NOMO-1 treated with DMSO at 0.1 percent for 48 hours (cell line): ENCODE data around the gene SERPIND1.
"Not testable (repeated sequence)": the region's sequence is repeated elsewhere in the genome, so short reads cannot be mapped to it uniquely, and the experiment has no call there.

Source experiments
- DNase-seq: peaks from one replicate; lab custom pipeline; 2025; ENCODE audit not compliant: unreplicated experiment; lab: John Stamatoyannopoulos, UW

Gene SERPIND1

GRCh38 chr22:20811971-20812660 lies 38.2 kb downstream of the SERPIND1 start:
- DNase-seq: no peak

DNA sequence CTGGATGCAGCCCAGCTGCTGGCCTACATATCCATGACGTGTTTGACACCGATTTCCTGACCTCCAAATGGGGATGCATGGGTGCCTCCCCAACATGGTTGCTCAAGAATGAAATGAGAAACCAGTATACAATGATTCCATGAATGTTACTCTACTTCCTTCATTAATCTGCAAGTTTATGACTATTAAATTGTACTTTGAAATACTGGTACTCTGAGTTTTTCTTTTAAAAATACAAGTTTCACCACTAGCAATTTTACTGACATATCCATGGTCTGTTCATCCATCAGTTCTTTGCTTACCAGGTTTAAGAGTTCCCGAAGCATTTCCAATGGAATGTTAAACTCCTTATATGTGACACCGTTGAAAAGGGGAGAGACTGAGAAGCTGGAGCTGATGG lies 39.1 kb downstream of the SERPIND1 start:
- no peak for DNase-seq

- DNase-seq: no peak
Measured at GRCh38 chr22:20814221-20814808, 40.4 kb downstream of the SERPIND1 start.

GRCh38 chr22:20815477-20816050 lies 41.7 kb downstream of the SERPIND1 start:
- no peak for DNase-seq

GRCh38 chr22:20816559-20816958 lies 42.6 kb downstream of the SERPIND1 start:
- no peak for DNase-seq

DNA sequence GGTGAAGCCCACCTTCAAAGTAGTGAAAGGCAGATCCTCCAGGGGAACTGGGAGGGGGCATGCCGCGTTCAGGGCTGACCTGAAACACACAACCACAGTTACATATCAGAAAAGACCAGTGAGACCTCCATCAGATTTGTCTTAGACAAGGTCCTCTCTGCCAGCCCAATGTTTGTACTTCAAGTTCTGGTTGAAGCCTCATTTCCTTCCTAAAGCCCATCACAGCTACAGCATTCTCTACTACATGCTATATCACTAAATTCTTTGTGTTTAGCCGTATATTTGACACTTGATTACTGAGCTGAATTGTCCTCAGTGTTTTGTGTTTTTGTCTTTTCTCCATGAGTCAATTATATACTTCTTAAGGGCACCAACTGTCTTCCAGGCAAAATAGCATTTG lies 44.6 kb downstream of the SERPIND1 start:
- DNase-seq: no peak

DNA sequence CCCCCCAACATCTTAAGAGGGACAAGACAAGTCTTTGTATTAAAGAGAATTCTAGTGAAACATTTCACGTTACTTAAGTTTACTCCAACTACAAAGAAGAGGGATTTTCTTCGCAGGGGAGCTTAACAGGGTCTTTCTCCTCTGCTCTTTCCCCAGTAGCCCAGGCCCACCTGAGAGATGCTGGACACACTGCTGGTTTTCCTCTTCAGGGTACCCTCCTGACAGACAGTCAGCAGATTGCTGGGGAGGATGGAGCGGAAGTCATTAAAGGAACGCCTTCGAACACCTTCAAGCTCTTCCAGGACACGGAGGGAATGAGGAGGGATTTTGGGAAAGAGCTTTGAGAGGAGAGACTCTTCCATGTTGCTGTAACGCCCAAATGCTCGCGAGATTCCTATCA lies 45.6 kb downstream of the SERPIND1 start:
- no peak for DNase-seq

DNA sequence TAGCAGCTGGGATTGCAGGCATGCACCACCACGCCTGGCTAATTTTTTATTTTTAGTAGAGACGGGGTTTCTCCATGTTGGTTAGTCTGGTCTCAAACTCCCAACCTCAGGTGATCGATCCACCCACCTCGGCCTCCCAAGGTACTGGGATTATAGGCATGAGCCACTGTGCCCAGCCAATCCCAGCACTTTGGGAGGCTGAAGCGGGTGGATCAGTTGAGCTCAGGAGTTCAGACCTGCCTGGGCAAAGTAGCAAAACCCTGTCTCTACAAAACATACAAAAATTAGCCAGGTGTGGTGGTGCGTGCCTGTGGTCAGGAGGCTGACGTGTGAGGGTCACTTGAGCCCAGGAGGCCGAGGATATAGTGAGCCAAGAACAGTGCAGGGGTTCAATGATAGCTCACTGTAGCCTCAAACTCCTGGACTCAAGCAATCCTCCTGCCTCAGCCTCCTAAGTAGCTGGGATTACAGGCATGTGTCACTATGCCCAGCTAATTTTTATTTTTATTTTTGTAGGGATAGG lies 47.9 kb downstream of the SERPIND1 start:
- DNase-seq: not testable (repeated sequence)

- DNase-seq: no peak
Measured at GRCh38 chr22:20822240-20822639, 48.3 kb downstream of the SERPIND1 start.

GRCh38 chr22:20823264-20823663 lies 49.4 kb downstream of the SERPIND1 start:
- no peak for DNase-seq

- DNase-seq: not testable (repeated sequence)
Measured at GRCh38 chr22:20825216-20825615, 51.3 kb downstream of the SERPIND1 start.

- DNase-seq: no peak
Measured at GRCh38 chr22:20825624-20826023, 51.7 kb downstream of the SERPIND1 start.

DNA sequence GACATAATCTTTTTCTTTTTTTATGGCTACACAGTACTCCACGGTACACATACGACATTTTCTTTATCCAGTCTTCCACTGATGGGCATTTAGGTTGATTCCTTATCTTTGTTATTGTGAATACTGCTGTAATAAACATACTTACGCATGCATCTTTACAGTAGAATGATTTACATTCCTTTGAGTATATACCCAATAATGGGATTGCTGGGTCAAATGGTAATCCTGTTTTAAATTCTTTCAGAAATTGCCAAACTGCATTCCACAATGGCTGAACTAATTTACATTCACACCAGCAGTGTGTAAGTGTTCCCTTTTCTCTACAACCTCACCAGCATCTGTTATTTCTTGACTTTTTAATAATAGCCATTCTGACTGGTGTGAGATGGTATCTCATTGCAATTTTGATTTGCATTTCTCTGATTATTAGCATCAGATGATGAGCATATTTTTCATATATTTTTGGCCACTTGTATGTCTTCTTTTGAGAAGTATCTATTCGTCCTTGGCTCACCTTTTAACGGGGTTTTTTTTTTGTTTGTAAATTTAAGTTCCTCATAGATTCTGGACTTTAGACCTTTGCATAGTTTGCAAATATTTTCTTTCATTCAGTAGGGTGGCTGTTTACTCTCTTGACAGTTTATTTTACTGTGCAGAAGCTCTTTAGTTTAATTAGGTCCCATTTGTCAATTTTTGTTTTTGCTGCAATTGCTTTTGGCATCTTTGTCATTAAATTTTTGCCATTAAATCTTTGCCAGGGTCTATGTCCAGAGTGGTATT lies 52.6 kb downstream of the SERPIND1 start:
- not testable (repeated sequence) for DNase-seq

- no peak for DNase-seq
Measured at GRCh38 chr22:20829491-20830134, 55.7 kb downstream of the SERPIND1 start.

DNA sequence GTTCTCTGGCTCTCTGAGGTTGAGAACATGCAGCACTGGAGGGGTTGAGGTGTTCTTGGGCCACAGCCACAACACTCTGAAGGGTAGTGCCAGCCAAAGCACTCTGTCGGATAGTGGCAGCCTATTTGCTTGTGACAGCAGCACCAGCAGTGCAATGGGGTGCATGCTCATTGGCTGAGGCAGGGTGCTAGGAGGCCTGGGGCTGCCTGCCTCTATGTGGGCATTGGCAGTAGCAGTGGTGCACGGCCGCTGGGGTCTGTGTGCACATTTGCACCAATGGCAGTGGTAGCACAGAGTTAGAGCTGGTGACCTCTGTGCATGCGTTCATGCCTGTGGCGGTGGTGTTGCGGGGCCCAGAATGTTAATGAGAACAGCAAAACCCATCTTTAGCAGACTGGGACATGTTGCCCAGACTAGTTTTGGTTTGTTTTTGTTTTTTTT lies 59.3 kb downstream of the SERPIND1 start:
- no peak for DNase-seq

DNA sequence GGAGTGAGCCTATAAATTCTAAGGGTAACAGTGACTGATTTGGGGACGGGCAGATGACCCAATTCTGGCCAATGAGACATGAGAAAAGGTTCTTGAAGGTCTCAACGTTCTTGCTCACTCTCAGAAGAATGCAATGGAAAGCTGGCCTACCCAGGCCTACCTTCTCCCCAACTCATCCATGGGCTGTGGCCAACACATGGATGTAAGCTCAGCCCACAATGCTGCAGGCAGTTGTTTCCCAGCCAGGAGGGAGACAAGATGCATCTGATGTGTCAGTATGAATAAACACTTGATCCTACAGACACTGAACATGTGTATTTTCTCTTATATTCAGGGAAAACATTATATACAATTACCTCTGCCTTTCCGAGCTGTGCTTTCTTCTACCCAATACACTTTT lies 60.3 kb downstream of the SERPIND1 start:
- DNase-seq: no peak

DNA sequence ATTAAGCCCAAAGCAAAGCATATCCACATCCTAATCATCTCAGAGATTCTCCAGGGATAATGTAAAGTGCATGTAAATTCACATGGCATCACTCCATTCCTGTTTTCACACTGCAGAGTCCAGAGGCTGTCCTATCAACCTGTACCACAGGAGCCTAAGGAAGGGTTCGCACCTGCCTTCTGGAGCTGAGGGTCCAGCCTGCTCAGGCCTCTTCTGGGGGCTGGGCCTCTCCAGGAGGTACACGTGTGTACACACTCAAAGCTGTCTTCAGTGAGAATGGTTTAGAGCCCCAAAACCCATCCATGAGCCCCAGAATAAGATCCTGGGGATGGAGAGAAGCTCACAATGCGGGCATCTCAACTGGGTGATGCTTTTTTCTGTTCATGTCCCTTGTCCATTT lies 60.8 kb downstream of the SERPIND1 start:
- DNase-seq: no peak
